ENCODE data around the gene LIG1.

LIG1 gene

GRCh38 chr19:48182434-48182833 is 12.3 kb upstream of the LIG1 start:
- DNase-seq (ENCODE audit: low read depth in 2 of 3, low spot score in 2 of 3), result no peak

DNA sequence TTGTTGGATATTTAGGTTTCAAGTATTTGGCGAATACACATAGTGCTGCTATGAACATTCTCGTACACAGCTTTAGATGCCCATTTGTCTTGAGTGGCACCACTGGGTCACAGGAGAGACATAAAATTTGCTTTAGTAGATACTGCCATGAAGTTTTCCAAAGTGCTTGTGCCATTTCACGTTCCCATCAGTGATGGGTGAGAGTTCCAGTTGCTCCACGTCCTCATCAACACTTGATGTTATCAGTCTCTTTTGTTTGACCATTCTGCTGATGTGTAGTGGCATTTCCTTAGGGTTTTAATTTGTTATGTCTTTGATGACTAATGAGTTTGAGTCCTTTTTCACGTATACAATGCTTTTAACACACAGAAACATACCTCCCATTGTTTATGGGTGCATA is 11.4 kb upstream of the LIG1 start:
- no peak for DNase-seq (ENCODE audit: low read depth in 2 of 3, low spot score in 2 of 3)

GRCh38 chr19:48176226-48176625 is 6.1 kb upstream of the LIG1 start:
- no peak for DNase-seq (ENCODE audit: low read depth in 2 of 3, low spot score in 2 of 3)

DNA sequence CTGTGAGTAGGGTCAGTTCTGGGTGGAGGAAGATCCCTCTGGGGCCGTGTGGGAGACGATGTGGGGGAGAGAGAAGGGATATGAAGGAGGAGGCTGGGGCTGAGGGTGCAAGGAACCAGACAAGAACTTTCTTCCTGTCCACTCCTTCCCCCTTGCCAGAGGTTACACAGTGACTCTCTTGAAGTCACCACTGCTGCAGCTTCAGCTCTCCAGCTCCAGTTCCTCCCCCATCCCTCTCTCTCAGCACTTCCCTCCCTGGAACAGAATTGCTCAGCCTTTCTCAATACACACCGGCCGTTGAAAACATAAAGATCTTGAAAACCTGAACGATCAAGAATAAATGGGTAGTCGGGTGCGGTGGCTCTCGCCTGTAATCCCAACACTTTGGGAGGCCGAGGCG is 5.4 kb upstream of the LIG1 start:
- DNase-seq (ENCODE audit: low read depth in 2 of 3, low spot score in 2 of 3), result no peak

DNA sequence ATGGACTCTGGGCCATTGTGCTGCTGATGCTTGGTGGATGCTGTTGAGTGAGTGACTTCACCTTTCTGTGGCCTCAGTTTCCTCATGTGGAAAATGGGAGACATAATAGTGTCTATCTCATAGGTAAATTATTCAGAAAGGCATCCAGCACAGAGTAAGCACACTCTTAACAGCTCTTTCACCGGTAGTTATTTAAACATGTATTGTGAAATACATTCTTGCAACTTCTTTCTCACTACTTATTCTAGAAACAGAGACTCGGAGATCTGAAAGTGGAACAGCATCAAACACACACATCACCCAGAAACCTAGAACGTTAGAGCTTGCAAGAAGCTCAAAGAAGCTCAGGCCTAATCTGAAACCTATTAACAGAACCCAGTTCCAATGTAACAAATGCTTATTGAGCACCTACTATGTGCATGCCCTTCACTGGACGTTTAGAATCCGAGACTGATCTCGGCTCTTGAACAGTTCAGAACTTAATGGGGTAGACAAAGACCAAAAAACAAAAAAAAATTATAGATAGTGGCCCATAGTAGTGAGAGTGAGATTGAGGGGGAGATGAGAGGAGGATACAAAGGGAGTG is 4.4 kb upstream of the LIG1 start:
- no peak for DNase-seq (ENCODE audit: low read depth in 2 of 3, low spot score in 2 of 3)

- DNase-seq (ENCODE audit: low read depth in 2 of 3, low spot score in 2 of 3), result no peak
Measured at GRCh38 chr19:48171710-48172109, 1.6 kb upstream of the LIG1 start.

DNA sequence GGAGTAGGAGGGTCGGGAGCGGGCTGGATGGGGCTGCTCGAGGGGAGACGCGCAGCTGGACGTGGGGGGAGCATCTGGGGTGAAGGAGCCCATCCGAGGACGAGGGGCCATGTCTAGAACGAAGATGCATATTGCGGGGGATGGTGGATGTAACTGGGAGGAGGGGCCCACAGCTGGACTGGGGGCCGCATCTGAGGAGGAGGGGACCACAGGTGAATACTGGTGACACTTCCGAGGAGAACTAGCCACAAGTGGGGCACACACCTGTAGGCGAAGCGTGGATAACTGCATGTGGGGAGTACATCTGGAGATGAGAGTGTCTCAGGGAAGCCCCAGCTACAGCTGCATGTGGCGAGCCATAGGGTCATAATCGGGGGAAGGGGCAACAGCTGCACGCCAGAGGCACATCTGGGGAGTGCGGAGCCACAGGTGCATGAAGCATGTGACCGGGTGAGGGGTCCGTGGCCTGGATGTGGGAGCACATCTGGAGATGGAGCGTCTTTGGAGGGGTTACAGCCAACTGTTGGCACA is 738 bp upstream of the LIG1 start:
- DNase-seq (ENCODE audit: low read depth in 2 of 3, low spot score in 2 of 3), result peak in 1 of 3 experiments; percentile 16

DNA sequence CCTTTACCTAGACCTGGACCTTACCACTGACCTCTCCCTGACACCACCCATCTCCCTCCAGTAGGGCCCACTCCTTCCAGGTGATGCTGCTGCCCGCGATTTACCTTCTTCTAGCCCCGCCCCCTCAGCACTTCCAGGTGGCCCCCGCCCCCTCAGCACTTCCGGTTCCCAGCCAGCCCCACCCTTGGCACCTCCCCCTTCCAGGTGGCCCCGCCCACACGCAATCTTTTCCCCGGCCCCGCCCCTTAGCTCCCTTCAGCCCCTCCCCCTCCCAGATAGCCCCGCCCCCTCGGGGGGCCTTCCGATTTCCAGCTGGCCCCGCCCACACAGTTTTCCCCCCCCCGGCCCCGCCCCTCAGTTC is 586 bp downstream of the LIG1 start:
- DNase-seq (ENCODE audit: low read depth in 2 of 3, low spot score in 2 of 3), result peak; percentile 62 to 96 (median 84)

GRCh38 chr19:48168689-48169088 is 1.5 kb downstream of the LIG1 start:
- DNase-seq (ENCODE audit: low read depth in 2 of 3, low spot score in 2 of 3), result no peak

GRCh38 chr19:48158210-48158790 is 11.8 kb downstream of the LIG1 start:
- DNase-seq (ENCODE audit: low read depth in 2 of 3, low spot score in 2 of 3), result no peak

DNA sequence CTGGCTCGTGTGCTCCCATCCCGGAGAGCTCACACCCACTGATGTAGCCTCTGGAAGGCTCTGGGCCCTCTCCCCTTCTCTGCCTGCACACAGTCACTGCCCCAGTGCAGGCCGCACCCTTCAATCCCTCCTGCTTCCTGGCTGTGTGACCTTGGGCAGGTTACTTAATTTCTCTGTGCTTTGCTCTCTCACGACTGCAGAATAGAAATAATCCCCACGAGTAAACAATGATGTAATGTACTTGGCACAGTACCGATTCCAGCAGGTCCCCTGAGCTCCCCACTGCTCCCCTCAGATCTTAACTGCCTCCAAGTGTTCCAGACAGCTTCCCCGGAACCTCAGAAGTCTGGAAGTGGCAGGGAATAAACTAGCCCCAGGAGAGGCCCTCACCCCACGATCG is 16.1 kb downstream of the LIG1 start:
- DNase-seq (ENCODE audit: low read depth in 2 of 3, low spot score in 2 of 3), result no peak

- peak in 2 of 3 experiments; percentile 37 to 46 for DNase-seq (ENCODE audit: low read depth in 2 of 3, low spot score in 2 of 3)
Measured at GRCh38 chr19:48152551-48152950, 17.6 kb downstream of the LIG1 start.

DNA sequence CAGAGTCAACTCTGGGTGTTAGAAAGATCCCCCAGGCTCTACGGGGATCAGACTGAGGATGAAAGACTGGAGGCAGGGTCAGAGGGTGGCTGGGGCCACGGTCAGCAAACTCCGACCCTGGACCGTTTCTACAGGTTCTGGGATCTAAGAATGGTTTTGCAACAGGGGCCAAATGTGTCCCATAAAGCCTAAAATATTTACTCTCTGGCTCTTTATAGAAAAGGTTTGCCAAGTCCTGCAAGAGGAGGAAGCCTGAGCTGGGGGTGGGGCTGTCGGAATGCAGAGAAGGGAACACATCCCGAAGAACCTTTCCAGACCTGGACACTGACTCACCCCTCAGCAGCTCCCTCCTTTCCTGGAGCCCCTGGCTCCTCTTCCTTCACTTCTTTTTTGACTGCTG is 20.7 kb downstream of the LIG1 start:
- no peak for DNase-seq (ENCODE audit: low read depth in 2 of 3, low spot score in 2 of 3)

- DNase-seq (ENCODE audit: low read depth in 2 of 3, low spot score in 2 of 3), result no peak
Measured at GRCh38 chr19:48148576-48148975, 21.6 kb downstream of the LIG1 start.

- DNase-seq (ENCODE audit: low read depth in 2 of 3, low spot score in 2 of 3), result no peak
Measured at GRCh38 chr19:48147597-48148175, 22.5 kb downstream of the LIG1 start.

DNA sequence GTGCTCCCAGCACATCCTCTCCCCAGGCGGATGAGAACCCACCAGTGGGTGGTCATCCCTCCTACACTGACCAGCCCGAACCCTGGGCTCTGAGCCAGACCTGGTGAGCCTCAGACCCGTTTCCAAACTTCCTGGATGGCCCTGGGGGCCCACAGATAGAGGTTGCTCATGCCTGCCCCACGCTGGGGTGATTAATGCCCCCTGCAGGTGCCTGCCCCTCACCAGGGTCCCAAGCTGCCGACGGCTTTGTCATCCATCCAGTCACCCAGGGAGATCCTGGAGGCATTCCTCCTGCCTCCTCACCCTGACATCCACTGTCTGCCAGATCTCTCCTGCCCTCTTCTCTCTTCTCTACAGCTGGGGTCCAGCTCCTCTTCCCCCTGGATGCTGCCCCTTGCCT is 31.1 kb downstream of the LIG1 start:
- no peak for DNase-seq (ENCODE audit: low read depth in 2 of 3, low spot score in 2 of 3)

DNA sequence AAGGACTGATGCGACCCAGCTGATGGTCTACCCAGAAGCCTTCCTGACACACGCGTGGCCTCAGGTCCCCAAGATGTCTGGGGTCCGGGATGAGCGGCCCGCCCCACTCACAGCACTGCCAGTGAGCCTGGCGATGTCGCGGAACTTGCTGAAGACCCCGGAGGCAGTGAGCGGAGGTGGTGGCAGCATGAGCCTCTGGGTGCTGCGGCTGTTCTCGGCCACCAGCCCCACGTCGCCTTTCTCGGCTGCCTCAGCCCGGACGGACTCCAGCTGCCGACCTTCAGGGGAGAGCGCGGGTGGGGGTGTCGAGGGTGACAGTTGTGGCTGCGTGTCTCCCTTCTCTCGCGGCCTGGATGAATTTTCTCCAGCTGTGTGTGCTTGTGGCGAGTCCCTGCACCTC is 32.7 kb downstream of the LIG1 start:
- DNase-seq (ENCODE audit: low read depth in 2 of 3, low spot score in 2 of 3), result no peak

- DNase-seq (ENCODE audit: low read depth in 2 of 3, low spot score in 2 of 3), result no peak
Measured at GRCh38 chr19:48136547-48136946, 33.6 kb downstream of the LIG1 start.

DNA sequence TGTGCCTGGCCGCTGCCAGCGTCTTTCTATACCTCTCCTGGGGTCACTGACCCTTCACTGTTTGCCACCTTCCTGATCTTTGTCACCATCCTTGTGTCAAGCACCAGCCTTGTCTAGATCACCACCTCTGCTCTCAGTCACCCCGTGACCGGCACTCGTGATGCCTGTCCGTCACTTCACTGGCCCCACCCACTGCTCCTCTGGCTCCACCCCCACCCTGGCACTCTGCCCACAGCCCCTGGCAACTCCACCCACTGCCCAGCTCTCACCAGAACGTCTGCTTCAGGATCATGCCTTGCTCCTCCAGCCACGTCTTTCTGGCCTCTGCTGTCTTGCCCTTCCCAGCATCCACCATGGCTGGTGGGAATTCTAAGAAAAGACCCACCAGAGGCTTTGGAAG is 34.7 kb downstream of the LIG1 start:
- no peak for DNase-seq (ENCODE audit: low read depth in 2 of 3, low spot score in 2 of 3)

DNA sequence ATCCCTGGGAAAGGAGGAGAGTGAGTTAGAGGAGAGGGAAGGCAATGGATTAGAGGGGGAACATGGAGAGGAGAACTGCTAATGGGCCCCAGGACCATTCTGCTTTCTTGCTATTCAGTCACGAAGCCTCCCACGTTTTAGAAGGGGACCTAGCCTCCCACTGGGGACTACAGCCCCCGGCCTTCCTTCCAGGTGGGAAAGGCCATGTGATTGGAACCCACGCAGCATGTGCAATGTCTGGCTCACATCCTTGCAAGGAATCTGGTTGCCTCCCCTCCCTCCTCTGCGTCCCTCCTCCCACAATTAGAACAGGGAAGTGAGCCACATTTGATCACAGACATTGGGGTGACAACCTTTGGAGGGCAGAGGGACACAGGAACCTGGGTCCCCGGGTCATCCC is 37.0 kb downstream of the LIG1 start:
- no peak for DNase-seq (ENCODE audit: low read depth in 2 of 3, low spot score in 2 of 3)

DNA sequence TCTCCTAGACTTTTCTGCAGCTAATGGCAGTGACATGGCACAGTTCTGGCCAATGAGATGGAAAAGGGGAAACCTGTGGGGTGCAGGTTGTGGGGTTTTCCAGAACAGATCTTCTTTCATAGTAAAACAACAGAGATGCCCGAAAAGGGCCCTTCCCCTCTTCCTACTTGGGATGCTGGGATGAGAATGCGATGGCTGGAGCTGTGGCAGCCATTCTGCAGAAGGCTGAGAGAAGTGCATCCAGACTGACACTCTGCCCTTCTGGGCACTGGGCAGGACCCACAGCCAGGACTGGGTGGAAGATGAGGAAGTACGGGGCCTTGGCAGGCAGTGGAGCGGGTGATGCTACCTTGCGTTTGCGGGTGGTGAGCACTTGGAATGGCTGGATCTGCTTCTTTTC is 42.6 kb downstream of the LIG1 start:
- DNase-seq (ENCODE audit: low read depth in 2 of 3, low spot score in 2 of 3), result no peak

DNA sequence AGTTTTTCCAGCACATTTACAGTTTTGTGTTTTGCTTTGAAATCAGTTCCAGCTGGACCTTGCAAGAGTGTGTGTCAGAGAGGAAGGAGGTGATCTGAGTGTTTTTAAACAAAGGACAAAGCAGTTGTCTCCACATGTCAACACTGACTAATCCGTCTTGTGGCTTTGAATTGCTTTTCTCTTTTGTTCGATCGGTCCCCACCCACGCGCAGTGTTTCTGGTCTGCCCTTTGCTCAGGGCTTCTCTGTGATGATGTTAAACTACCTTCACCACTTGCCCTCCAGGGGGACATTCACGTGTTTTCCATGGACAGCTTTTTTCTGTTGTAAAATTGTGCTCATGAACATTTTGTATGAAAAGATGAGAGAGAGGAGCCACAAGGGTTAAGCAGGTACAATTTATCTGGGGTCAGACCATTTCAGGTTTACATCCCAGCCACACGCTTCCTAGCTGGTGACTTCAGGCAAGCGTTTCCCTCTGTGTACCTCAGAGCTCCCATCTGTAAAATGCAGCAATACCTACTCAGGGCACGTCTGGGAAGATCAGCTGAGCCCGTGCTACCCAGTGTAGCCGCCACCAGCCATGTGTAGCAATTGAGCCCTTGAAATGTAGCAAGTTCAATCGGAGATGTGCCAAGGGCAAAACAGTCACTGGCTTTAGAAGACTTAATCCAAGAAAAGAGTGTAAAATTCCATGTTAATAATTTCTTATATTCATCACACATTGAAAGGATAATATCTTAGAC is 46.1 kb downstream of the LIG1 start:
- DNase-seq (ENCODE audit: low read depth in 2 of 3, low spot score in 2 of 3), result peak in 2 of 3 experiments; percentile 27 to 31
